AG04450 (cell line): Measurements from ENCODE around the gene DOCK8. TPM values are rescaled to one million over a fixed set of nuclear protein-coding genes. Genes with fewer than 3 reads are reported as not detected.

Experiments used
- CTCF ChIA-PET: fragments of 300-600, 350-600 bp; formaldehyde crosslinking; extraction: SDS; loops from one replicate; lab custom pipeline; 2022; ENCODE audit warnings: antibody characterized with exemption, inconsistent platforms; lab: Charles Lee
- POLR2A ChIA-PET: fragments of 350-600 bp; formaldehyde crosslinking; extraction: SDS; loops from one replicate; lab custom pipeline; 2021; ENCODE audit warnings: antibody characterized with exemption, inconsistent platforms; lab: Yijun Ruan, JAX
- DNase-seq: peaks from one replicate; pipeline ENCODE4 v3.0.0-alpha.2; 2011; ENCODE audit warnings: low read depth, low spot score
- H3K27ac ChIP-seq: one replicate; pipeline ENCODE4 v1.5.1; 2012; ENCODE audit warnings: low read depth, low read length, control low read depth
- H3K27me3 ChIP-seq: one replicate; pipeline ENCODE4 v1.6.0; 2012; ENCODE audit warnings: low read length; ENCODE audit not compliant: control insufficient read depth, insufficient read depth
- H3K4me3 ChIP-seq: 2 replicates; pipeline ENCODE4 v1.5.1; 2011; ENCODE audit warnings: mild to moderate bottlenecking, low read depth, low read length, control low read depth
- H3K9me3 ChIP-seq: 2 replicates; pipeline ENCODE4 v1.5.1; 2012; ENCODE audit warnings: low read length; ENCODE audit not compliant: control insufficient read depth, insufficient read depth
- CTCF ChIP-seq: IDR thresholded peaks from 2 replicates; pipeline ENCODE4 v1.5.1; 2011; ENCODE audit warnings: low read depth, low read length, control low read depth, inconsistent platforms
- polyA plus RNA-seq: library from polyadenylated mRNA; depleted of rRNA; stranded (reverse); fragments of >200 nt; gene quantifications from 2 replicates; pipeline ENCODE4 v1.2.3, GENCODE V29; 2011

Gene DOCK8
- polyA plus RNA-seq, 1 experiment = not detected

DNA sequence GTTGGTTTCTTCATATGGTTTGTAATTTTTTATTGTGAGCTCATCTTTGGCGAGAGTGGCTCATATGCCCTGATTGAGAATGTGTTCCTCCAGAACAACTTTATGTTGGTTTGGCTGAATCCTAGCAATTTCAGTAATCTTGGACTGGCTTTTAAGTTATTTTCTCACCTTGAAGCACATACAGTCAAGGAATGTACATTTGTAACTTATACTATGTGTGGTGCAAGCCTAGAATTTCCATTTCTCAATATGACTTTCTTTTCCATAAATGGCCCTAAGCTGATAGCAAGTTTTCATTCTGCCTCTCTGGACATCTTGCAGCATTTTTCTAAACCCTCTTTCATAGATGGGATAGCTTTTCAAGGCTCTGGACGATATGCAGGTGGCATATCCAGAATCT, 247.5 kb downstream of the DOCK8 start:
- Histone ChIP-seq H3K27me3 (peaks cover 2% of the 10 kb centered on the region), H3K27ac (no peak overlapping the region), H3K9me3 (no peaks in the 10 kb centered on the region), H3K4me3 (no peak overlapping the region)
- TF ChIP-seq CTCF = no peak
- CTCF ChIA-PET = interaction anchor here (0.6 kb wide), 1 partner anchor 1376 kb away, joined by 6 read pairs; no protein-coding TSS in a partner anchor
- POLR2A ChIA-PET = no interaction called here
- no peak for DNase-seq

DNA sequence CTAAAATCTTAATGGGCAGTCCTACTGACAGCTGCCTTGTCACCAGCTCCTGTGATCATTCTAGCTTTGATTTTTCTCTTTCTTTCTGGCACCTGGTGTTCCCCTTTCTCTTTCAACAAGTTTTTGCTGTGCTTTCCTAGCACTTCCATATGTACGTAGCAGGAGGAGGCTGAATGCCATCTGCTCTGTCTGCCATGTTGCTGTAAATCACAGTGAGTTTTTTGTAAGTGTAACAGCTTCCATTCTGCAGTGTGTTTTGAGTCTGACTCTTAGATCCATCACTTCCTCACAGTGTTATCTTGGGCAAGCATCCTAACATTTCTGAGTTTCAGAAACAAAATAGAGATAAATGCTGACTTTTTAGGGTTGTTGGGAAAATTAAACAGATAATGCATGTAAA, 247.9 kb downstream of the DOCK8 start:
- H3K9me3 ChIP-seq = no peaks in the 10 kb centered on the region
- no peak overlapping the region for H3K27ac ChIP-seq
- peaks cover 2% of the 10 kb centered on the region for H3K27me3 ChIP-seq
- POLR2A ChIA-PET = no interaction called here
- CTCF ChIA-PET = interaction anchor here (0.6 kb wide), 1 partner anchor 1375 kb away, joined by 6 read pairs; no protein-coding TSS in a partner anchor
- DNase-seq = no peak
- TF ChIP-seq CTCF = no peak
- no peak overlapping the region for H3K4me3 ChIP-seq

DNA sequence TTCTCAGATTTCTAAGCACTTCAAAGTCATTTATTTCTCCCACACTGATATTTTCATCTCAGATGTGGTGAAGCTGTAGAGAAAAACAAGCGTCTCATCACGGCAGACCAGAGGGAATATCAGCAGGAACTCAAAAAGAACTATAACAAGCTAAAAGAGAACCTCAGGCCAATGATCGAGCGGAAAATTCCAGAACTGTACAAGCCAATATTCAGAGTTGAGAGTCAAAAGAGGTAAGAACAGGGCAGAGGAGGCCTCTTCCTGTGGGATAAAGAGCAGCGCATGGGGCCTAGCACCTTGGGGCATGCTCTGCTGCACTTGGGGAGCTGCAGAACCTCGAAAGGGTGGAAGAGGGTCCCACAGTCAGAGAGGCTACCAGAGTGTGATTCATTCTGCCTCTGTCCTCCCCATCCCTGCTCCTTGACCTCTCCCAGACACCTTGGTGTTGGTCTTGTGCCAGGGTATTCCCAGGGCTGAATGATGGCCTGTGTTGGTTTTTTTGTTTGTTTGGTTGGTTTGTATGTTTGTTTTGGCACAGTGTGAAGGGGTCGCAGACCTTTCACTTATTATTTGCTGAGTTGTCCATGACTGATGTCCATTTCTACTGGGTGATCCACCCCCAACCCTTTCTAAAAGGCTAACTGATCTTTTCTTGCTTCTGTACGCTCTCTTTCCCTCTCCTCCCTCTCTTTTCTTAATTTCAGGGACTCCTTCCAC, 248.9 kb downstream of the DOCK8 start:
- DNase-seq = no peak
- Histone ChIP-seq H3K4me3 (no peak overlapping the region), H3K27ac (no peak overlapping the region), H3K27me3 (no peaks in the 10 kb centered on the region), H3K9me3 (no peaks in the 10 kb centered on the region)
- TF ChIP-seq CTCF = no peak
- ChIA-PET POLR2A (no interaction called here), CTCF (interaction anchor here (0.7 kb wide), 1 partner anchor 85 kb away, joined by 3 read pairs; no protein-coding TSS in a partner anchor)

- no peak for DNase-seq
- ChIA-PET POLR2A (no interaction called here), CTCF (no interaction called here)
- Histone ChIP-seq H3K27me3 (no peaks in the 10 kb centered on the region), H3K4me3 (no peak overlapping the region), H3K9me3 (no peaks in the 10 kb centered on the region), H3K27ac (no peak overlapping the region)
- TF ChIP-seq CTCF = no peak
These were observed 252.1 kb downstream of the DOCK8 start for GRCh38 chr9:466747-467146.

- POLR2A ChIA-PET = no interaction called here
- no peak for DNase-seq
- H3K27ac ChIP-seq = no peak overlapping the region
These were observed 254.2 kb downstream of the DOCK8 start for GRCh38 chr9:468766-469426.

More at GRCh38 chr9:468766-469426, 254.2 kb downstream of the DOCK8 start:
- Histone ChIP-seq H3K27me3 (no peaks in the 10 kb centered on the region), H3K9me3 (no peaks in the 10 kb centered on the region), H3K4me3 (no peak overlapping the region)
- no peak for TF ChIP-seq CTCF
- CTCF ChIA-PET = no interaction called here
